A673 (cell line): ENCODE results near the gene MBTPS1. TPM values are rescaled to one million over a fixed set of nuclear protein-coding genes. Genes with fewer than 3 reads are reported as not detected.

Experiments
- BruUV-seq: library from RNA; stranded (reverse); fragments of 400-500 nt; replicated peaks from 2 replicates; lab custom pipeline; 2021; lab: Mats Ljungman, UMichigan
- CTCF ChIA-PET: fragments of 300-600 bp; sonication (Branson Sonifier 250); formaldehyde crosslinking; loops from one replicate; lab custom pipeline; 2022; ENCODE audit warnings: antibody characterized with exemption; lab: Charles Lee
- POLR2A ChIA-PET: fragments of 300-600 bp; sonication (Branson Sonifier 250); formaldehyde crosslinking; loops from one replicate; lab custom pipeline; 2022; ENCODE audit warnings: antibody characterized with exemption; ENCODE audit not compliant: low non-redundant PET; lab: Charles Lee
- DNase-seq: peaks from one replicate; pipeline ENCODE4 v3.0.0-alpha.2; 2015; ENCODE audit warnings: low spot score
- H3K27ac ChIP-seq: fragments of 200-600 bp; sonication (generic); 2 replicates; pipeline ENCODE4 v1.5.1; 2016; ENCODE audit warnings: mixed run types, low read depth, mild to moderate bottlenecking, mixed read lengths, antibody characterized with exemption, low read length; ENCODE audit not compliant: poor library complexity, severe bottlenecking
- H3K27me3 ChIP-seq: fragments of 200-600 bp; sonication (generic); replicated peaks from 2 replicates; pipeline ENCODE4 v1.6.1; 2017; ENCODE audit warnings: mixed run types, low read depth, mild to moderate bottlenecking, mixed read lengths, antibody characterized with exemption, low read length; ENCODE audit not compliant: insufficient read depth, poor library complexity
- H3K36me3 ChIP-seq: fragments of 200-600 bp; sonication (generic); 2 replicates; pipeline ENCODE4 v1.6.1; 2016; ENCODE audit warnings: mixed run types, mild to moderate bottlenecking, mixed read lengths, antibody characterized with exemption, low read length; ENCODE audit not compliant: insufficient read depth, poor library complexity, severe bottlenecking
- H3K4me1 ChIP-seq: fragments of 200-600 bp; sonication (generic); 2 replicates; pipeline ENCODE4 v1.6.1; 2017; ENCODE audit warnings: mixed run types, mild to moderate bottlenecking, mixed read lengths, antibody characterized with exemption, low read length; ENCODE audit not compliant: insufficient read depth, poor library complexity, severe bottlenecking
- H3K4me3 ChIP-seq: fragments of 200-600 bp; sonication (generic); 2 replicates; pipeline ENCODE4 v1.5.1; 2016; ENCODE audit warnings: low read depth, mixed run types, mild to moderate bottlenecking, mixed read lengths, low read length; ENCODE audit not compliant: poor library complexity, severe bottlenecking
- H3K9me3 ChIP-seq: fragments of 200-600 bp; sonication (generic); 2 replicates; pipeline ENCODE4 v1.6.1; 2016; ENCODE audit warnings: mixed run types, low read depth, mild to moderate bottlenecking, mixed read lengths, antibody characterized with exemption, low read length; ENCODE audit not compliant: poor library complexity, severe bottlenecking
- EZH2 ChIP-seq: fragments of 200-600 bp; sonication (generic); IDR thresholded peaks from 2 replicates; pipeline ENCODE4 v1.6.1; 2017; ENCODE audit warnings: borderline replicate concordance, low read depth, mild to moderate bottlenecking, mixed read lengths, antibody characterized with exemption, low read length; ENCODE audit not compliant: poor library complexity, severe bottlenecking
- intact Hi-C: fragments of 100-400 bp; cut with micrococcal nuclease; formaldehyde crosslinking; loops from one replicate; pipeline ENCODE4 v1.10.0; 2022; ENCODE audit not compliant: unreplicated experiment
- total RNA-seq: library from RNA; stranded (reverse); gene quantifications from 2 replicates; pipeline ENCODE4 v1.2.3, GENCODE V29; 2021
- TF ChIP-seq, protein P1 (sequence below): fragments of 300-800, 200-600 bp; sonication (generic); conservative IDR thresholded peaks from 2 replicates; pipeline ENCODE4 v1.5.1; 2017; ENCODE audit warnings: low read depth, mild to moderate bottlenecking, antibody characterized with exemption, low read length, moderate library complexity, mixed read lengths

The MBTPS1 gene
- total RNA-seq, 1 experiment from 2014 or later: 82.0 TPM

DNA sequence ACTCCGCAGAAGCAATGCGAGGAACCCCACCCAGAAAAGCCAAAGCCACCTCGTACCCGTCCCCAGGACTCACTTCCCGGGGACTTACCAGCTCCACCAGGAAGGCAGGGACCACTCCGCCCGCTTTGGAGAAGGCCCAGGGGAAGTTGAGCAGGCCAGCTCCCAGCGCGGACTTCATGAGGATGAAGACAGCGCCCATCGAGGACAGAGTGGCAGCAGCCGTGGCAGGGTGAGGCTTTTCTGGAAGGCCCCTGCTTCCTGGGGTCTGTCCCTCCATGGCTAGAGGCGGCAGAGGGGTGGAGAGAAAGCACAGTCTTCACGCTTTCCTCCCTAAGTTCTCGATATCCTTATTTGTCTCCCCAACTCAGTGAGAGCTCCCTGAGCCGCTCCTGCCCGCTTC is 74.9 kb downstream of the MBTPS1 start:
- H3K4me1 ChIP-seq: no peaks in the 10 kb centered on the region
- no peak for TF ChIP-seq EZH2
- TF ChIP-seq, protein P1, sequence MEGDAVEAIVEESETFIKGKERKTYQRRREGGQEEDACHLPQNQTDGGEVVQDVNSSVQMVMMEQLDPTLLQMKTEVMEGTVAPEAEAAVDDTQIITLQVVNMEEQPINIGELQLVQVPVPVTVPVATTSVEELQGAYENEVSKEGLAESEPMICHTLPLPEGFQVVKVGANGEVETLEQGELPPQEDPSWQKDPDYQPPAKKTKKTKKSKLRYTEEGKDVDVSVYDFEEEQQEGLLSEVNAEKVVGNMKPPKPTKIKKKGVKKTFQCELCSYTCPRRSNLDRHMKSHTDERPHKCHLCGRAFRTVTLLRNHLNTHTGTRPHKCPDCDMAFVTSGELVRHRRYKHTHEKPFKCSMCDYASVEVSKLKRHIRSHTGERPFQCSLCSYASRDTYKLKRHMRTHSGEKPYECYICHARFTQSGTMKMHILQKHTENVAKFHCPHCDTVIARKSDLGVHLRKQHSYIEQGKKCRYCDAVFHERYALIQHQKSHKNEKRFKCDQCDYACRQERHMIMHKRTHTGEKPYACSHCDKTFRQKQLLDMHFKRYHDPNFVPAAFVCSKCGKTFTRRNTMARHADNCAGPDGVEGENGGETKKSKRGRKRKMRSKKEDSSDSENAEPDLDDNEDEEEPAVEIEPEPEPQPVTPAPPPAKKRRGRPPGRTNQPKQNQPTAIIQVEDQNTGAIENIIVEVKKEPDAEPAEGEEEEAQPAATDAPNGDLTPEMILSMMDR: no peak
- H3K27ac ChIP-seq: no peak overlapping the region
- no peaks in the 10 kb centered on the region for H3K9me3 ChIP-seq
- POLR2A ChIA-PET: no interaction called here
- no peak overlapping the region for H3K4me3 ChIP-seq
- no peaks in the 10 kb centered on the region for H3K36me3 ChIP-seq
- no peaks in the 10 kb centered on the region for H3K27me3 ChIP-seq
- intact Hi-C loops: no loop called here
- DNase-seq: no peak
- CTCF ChIA-PET: no interaction called here
- no TSS peak for BruUV-seq

DNA sequence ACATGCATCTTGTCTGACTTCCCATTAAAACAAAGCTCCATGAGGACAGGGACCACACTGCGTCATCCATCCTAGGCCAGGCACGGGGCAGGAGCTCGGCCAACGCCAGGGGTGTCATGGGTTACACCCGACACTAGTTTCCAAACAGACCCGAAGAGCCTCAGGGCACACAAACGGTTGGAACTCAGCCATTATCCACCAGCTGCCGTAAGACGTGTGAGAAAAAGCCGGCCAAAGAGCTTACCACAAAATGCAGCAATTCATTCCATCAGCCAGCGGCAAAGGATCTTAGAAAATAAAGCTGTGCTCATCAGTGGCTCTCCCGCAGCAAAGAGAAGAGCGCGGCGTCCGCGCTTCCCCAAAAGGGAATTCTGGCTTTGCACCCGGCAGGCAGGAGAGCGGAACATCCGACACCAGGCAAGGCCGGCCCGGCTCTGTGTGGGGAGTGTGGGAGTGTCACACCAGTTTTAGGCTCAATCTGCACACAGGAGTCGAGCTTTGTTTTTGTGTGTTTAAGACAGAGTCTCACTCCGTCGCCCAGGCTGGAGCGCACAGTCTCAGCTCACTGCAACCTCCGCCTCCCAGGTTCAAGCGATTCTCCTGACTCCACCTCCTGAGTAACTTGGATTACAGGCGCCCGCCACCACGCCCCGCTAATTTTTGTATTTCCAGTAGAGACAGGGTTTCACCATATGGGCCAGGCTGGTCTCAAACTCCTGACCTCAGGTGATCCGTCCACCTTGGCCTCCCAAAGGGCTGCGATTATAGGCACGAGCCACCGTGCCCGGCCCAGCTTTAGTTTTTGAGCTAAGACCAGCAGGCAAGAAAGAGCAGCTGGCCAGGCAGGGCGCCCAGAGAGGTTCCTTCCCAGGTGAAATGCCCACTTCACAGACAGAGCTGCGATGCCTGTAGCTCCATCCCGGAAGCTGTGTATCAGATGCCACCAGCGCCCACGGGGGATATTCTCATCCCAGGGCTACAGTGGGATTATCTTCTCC is 75.6 kb downstream of the MBTPS1 start:
- Histone ChIP-seq H3K27ac (no peak overlapping the region), H3K4me1 (no peaks in the 10 kb centered on the region), H3K9me3 (no peaks in the 10 kb centered on the region), H3K4me3 (no peak overlapping the region), H3K36me3 (no peaks in the 10 kb centered on the region), H3K27me3 (no peaks in the 10 kb centered on the region)
- BruUV-seq: no TSS peak
- TF ChIP-seq, protein P1: no peak
- TF ChIP-seq EZH2: no peak
- no peak for DNase-seq
- POLR2A ChIA-PET: no interaction called here
- intact Hi-C loops: no loop called here
- CTCF ChIA-PET: no interaction called here

DNA sequence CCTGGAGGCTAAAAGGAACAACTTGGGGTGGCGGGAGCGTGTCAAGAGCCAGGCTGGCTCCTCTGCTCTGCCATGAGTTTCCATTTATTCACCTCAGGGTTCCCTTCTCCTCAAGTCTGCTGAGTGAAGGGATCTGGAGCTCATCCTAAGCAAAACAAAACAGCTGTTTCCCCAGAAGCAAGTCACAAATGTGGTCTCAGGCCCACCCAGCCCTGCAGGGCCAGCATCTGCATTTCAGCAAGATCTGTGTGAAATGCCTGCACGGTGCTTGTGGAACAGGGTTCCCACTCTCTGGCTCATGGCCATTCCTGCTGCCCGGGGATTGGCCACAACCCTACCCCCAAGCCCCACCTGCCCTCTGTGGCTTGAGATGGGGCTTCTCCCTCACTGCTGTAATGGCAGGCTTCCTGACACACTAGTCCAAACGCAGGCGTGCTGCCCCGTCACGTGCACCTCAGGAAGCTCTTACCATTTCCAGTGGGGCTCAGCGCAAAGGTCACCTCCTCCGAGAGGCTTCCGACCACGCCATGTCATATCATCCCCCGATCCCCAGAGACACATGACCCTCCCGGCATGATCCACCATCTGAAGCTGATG is 76.4 kb downstream of the MBTPS1 start:
- CTCF ChIA-PET: no interaction called here
- Histone ChIP-seq H3K36me3 (no peaks in the 10 kb centered on the region), H3K4me3 (no peak overlapping the region), H3K27me3 (no peaks in the 10 kb centered on the region), H3K27ac (no peak overlapping the region), H3K4me1 (no peaks in the 10 kb centered on the region), H3K9me3 (no peaks in the 10 kb centered on the region)
- no peak for DNase-seq
- intact Hi-C loops: no loop called here
- BruUV-seq: no TSS peak
- TF ChIP-seq EZH2: no peak
- TF ChIP-seq, protein P1: no peak
- POLR2A ChIA-PET: no interaction called here
